Neutrophil (primary cell): ENCODE results near the gene NFATC2.

Experiments used
- H3K27ac ChIP-seq: fragments of 200-600 bp; sonication (generic); 2 replicates; pipeline ENCODE4 v1.5.1; 2016; ENCODE audit warnings: mild to moderate bottlenecking, moderate library complexity
- H3K27me3 ChIP-seq: fragments of 200-600 bp; sonication (generic); 2 replicates; pipeline ENCODE4 v1.6.0; 2016; ENCODE audit warnings: mild to moderate bottlenecking
- H3K36me3 ChIP-seq: fragments of 200-600 bp; sonication (generic); 2 replicates; pipeline ENCODE4 v1.5.1; 2017
- H3K4me1 ChIP-seq, 2 experiments: fragments of 200-600 bp in 1 of 2; sonication (generic) in 1 of 2; 1 replicate in 1 of 2; 2 replicates in 1 of 2; pipeline versions ENCODE4 v1.5.1 to v1.6.1; 2013 to 2016; ENCODE audit warnings: low read depth in 1 of 2, low read length in 1 of 2, mild to moderate bottlenecking in 1 of 2, moderate library complexity in 1 of 2; ENCODE audit not compliant: control insufficient read depth in 1 of 2, insufficient read depth in 1 of 2
- H3K4me3 ChIP-seq, 2 experiments: fragments of 200-600 bp in 1 of 2; sonication (generic) in 1 of 2; 1 replicate in 1 of 2; 2 replicates in 1 of 2; pipeline ENCODE4 v1.5.1; 2013 to 2016; ENCODE audit warnings: low read depth in 1 of 2, low read length in 1 of 2, mild to moderate bottlenecking in 1 of 2, moderate library complexity in 1 of 2
- H3K9me3 ChIP-seq: fragments of 200-600 bp; sonication (generic); 2 replicates; pipeline ENCODE4 v1.5.1; 2016
- CTCF ChIP-seq: fragments of 200-600 bp; sonication (generic); IDR thresholded peaks from 2 replicates; pipeline ENCODE4 v1.5.1; 2016; ENCODE audit warnings: antibody characterized with exemption

NFATC2 gene

GRCh38 chr20:51470499-51470820 lies 72.1 kb downstream of the NFATC2 start:
- no peaks in the 10 kb centered on the region for H3K27me3 ChIP-seq
- no peak for TF ChIP-seq CTCF
- no peak overlapping the region for H3K27ac ChIP-seq
- H3K36me3 ChIP-seq, result no peaks in the 10 kb centered on the region
- H3K4me3 ChIP-seq, result no peak overlapping the region
- H3K9me3 ChIP-seq, result no peaks in the 10 kb centered on the region
- H3K4me1 ChIP-seq, result no peaks in the 10 kb centered on the region

GRCh38 chr20:51469578-51470498 lies 72.7 kb downstream of the NFATC2 start:
- Histone ChIP-seq H3K27ac (no peak overlapping the region), H3K27me3 (no peaks in the 10 kb centered on the region), H3K4me1 (no peaks in the 10 kb centered on the region), H3K36me3 (no peaks in the 10 kb centered on the region), H3K9me3 (no peaks in the 10 kb centered on the region), H3K4me3 (no peak overlapping the region)
- no peak for TF ChIP-seq CTCF

GRCh38 chr20:51469046-51469445 lies 73.5 kb downstream of the NFATC2 start:
- H3K27ac ChIP-seq, result no peak overlapping the region
- TF ChIP-seq CTCF, result no peak
- no peak overlapping the region for H3K4me3 ChIP-seq
- H3K36me3 ChIP-seq, result no peaks in the 10 kb centered on the region
- H3K9me3 ChIP-seq, result no peaks in the 10 kb centered on the region
- no peaks in the 10 kb centered on the region for H3K27me3 ChIP-seq
- no peaks in the 10 kb centered on the region for H3K4me1 ChIP-seq

- no peaks in the 10 kb centered on the region for H3K4me1 ChIP-seq
- no peak for TF ChIP-seq CTCF
- no peaks in the 10 kb centered on the region for H3K27me3 ChIP-seq
- H3K9me3 ChIP-seq, result no peaks in the 10 kb centered on the region
- H3K4me3 ChIP-seq, result no peak overlapping the region
- no peak overlapping the region for H3K27ac ChIP-seq
- H3K36me3 ChIP-seq, result no peaks in the 10 kb centered on the region
These were observed 73.9 kb downstream of the NFATC2 start for GRCh38 chr20:51468636-51469035.

- Histone ChIP-seq H3K9me3 (no peaks in the 10 kb centered on the region), H3K4me3 (no peak overlapping the region), H3K27me3 (no peaks in the 10 kb centered on the region), H3K36me3 (no peaks in the 10 kb centered on the region), H3K27ac (no peak overlapping the region), H3K4me1 (no peaks in the 10 kb centered on the region)
- TF ChIP-seq CTCF, result no peak
These were observed 74.4 kb downstream of the NFATC2 start for GRCh38 chr20:51467956-51468626.
